ES-I3 (cell line): ENCODE results near the gene RNASE8.
A peak's percentile ranks its signal among the peaks of the same experiment; 100 is the strongest.

ENCODE experiments used
- H3K36me3 ChIP-seq: 2 replicates; pipeline ENCODE4 v1.6.1; 2013; ENCODE audit warnings: mild to moderate bottlenecking, low read length, control low read depth, moderate library complexity; ENCODE audit not compliant: insufficient read depth
- H3K4me1 ChIP-seq: 2 replicates; pipeline ENCODE4 v1.6.1; 2013; ENCODE audit warnings: mild to moderate bottlenecking, control low read depth, low read length; ENCODE audit not compliant: insufficient read depth
- H3K9ac ChIP-seq: 2 replicates; pipeline ENCODE4 v1.6.1; 2013; ENCODE audit warnings: low read depth, mild to moderate bottlenecking, low read length, moderate library complexity
- H3K9me3 ChIP-seq: 2 replicates; pipeline ENCODE4 v1.6.1; 2013; ENCODE audit warnings: mild to moderate bottlenecking, low read length, moderate library complexity; ENCODE audit not compliant: control insufficient read depth, insufficient read depth

The RNASE8 gene

DNA sequence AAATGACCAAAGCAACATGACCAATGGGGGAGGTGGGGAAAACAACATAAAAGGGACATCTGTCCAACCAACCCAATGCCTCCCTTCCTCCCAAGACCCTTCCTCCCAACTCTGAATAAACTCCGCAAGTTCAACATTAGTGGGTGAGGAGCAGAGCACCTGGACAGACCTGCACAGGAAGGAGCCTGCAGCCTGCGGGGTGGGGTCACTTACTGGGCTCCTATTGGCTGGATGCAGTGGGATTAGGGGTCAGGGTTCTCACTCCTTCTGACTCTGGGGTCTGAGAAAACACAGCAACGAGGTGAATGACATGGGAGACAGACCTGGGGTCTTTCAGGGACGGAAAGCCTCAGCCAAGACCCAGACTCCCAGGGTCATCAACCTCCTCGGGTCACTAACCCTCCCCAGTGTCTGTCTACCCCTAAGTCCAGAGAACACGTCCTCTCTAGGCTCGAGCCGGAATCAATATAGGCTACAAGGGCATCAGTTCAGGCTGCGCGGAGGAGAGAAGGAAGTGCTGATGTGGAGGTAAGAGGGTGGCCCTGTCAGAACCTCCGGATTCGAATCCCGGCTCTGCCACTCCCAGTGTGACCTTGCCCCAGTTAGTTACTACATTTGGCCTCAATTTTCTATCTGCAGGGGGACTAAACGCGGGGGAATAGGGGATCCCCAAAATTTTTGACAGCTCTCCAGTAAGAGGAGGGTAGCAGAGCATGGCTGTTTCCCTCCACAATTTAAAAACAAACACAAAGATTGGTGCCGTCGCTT lies 33.6 kb upstream of the RNASE8 start:
- Histone ChIP-seq H3K4me1 (peaks cover 12% of the 10 kb centered on the region; the same call in 1 of the 2 replicates), H3K9ac (peak overlapping the region; percentile 64), H3K9me3 (no peaks in the 10 kb centered on the region)

DNA sequence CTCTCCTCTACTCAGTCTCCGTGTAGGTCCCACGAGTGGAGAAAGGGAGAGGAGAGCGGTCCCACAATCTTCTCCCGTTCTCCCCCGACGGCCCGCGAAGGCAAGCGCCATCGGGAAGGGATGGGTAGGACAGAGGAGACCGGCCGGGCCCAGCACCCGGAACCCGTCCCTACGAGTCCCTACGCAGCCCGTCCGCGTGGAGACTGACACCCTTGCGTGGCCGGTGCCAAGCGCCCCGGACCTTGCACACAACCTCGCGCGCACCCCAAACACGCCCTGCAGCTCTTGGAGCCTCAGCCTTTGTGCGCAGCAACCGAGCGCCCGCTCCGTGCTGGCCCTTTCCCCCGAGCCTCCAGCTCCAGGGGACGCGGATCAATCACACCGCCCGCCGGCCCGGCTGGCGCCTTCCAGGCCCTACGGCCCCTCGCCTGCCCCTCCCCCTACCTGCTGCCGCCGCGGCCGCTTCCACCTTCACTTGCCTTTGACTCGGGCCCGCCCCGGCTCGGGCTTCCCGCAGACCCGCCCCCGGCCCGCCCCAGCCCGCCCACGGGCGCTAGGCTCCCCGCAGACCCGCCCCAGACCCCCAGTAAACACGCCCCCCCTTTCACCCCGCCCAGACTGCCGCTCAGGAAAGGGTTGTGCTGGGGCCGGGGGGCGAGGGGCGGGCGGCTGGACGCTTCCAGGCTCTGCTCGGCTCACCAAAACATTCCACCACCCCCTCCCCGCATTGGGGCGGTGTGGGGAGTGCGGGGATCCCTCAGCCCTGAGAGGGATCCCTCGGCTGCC lies 32.8 kb upstream of the RNASE8 start, which contains the start of gene NDRG2:
TSS of gene NDRG2 (minus strand) at position 477 of the 786 bp plus-strand sequence. CDS start 1,746 bp downstream, outside the sequence.
- Histone ChIP-seq H3K4me1 (peaks cover 12% of the 10 kb centered on the region; the same call in 1 of the 2 replicates), H3K9me3 (no peaks in the 10 kb centered on the region), H3K9ac (peak within 1 kb of the TSS; percentile 69), H3K36me3 (no peaks in the 10 kb centered on the region)

More for the DNA sequence above, 33.6 kb upstream of the RNASE8 start:
- no peaks in the 10 kb centered on the region for H3K36me3 ChIP-seq

DNA sequence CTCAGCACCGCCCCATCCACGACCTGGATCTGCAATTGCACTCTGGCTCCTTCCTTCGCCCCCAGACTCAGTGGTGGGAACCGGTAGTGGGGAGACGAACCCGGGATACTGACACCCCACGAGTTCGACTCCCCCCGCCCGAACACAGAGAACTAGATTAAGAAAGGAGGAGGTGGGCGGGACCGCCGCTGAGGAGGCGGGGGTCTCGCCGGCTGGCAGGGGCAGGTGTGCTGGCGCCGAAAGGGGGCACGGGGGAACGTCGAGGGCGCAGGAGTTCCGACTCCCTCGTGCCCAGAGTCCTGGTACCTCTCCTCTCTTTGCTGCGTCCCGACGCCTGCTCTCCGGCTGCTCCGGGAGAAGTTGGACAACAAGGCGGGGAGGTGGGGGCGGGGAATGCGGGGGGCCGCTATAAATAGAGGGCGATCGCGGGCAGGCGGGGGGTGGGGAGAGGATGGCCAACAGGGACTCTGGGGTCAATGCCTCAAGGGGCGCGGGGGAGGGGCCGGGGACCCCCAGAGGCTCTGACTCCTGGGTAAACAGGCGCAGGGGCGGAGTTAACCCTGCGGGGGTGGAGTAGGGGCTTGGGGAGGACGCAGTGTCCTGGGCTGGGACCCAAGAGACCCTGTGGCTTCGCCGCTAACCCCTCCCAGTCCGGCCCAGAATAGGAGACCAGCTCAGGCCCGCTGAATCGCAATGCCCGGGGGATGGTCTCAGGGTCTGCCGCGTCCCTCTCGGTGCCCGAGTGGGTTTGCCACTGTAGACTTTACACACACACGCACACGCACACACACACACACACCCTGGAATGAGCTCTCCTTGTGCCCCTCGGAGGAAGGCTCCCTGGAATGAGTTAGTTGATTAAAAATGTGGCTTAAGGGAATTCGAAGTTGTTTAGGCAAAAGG lies 32.0 kb upstream of the RNASE8 start:
- H3K36me3 ChIP-seq: no peaks in the 10 kb centered on the region
- no peaks in the 10 kb centered on the region for H3K9me3 ChIP-seq
- peak overlapping the region; percentile 69 for H3K9ac ChIP-seq
- peaks cover 12% of the 10 kb centered on the region; the same call in 1 of the 2 replicates for H3K4me1 ChIP-seq

DNA sequence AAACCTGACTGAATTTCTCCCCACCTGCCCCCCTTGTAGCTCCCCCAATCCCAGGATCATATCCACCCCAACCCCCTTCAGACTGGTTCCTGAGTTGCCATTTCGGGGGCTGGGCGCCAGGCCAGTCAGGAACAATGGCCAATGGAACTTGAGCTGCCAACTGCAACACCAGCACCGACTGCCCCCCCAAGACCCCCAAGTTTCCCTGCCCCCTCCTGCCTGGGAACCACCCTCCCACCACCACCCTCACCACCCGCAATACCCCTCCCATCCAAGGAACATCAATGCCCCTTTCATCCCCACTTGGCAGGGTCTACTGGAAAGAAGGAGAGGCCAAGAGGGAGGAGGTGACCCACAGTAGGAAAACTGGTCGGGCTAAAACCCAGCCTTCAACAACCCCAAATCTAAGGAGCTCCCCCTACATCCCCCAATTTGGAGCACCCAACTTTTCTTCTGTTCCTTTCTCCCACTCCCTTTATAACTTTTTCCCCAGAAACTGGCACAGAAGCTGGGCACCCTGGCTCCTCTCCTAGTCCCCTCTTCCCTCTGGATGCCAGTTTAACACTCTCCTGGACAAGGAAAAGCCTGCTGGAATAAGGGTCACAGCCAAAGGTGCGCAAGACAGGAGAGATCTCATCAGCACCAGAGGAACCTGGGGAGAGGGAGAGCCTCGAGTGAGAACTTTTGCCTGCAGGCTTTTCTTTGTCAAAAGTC lies 31.2 kb upstream of the RNASE8 start:
- Histone ChIP-seq H3K9ac (peak overlapping the region; percentile 54; the same call in 1 of the 2 replicates), H3K4me1 (peaks cover 12% of the 10 kb centered on the region; the same call in 1 of the 2 replicates), H3K9me3 (no peaks in the 10 kb centered on the region), H3K36me3 (no peaks in the 10 kb centered on the region)

DNA sequence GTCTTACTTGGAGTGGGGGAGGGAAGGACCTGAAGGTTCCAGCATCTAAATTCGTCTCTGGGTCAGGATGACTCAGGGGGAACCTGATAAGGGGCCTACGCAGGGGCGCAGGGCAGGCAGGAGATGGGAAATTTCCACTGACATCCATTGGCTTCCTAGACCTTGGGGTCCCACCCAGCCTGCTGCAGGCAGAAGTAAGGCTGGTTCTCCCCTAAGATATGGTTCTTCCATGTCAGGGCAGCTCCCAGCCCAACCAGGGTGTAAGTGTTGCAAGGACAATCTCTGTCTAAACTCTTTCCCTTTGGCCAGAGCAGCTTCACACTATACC lies 30.7 kb upstream of the RNASE8 start:
- Histone ChIP-seq H3K36me3 (no peaks in the 10 kb centered on the region), H3K9ac (no peak overlapping the region), H3K9me3 (no peaks in the 10 kb centered on the region), H3K4me1 (peaks cover 12% of the 10 kb centered on the region; the same call in 1 of the 2 replicates)

DNA sequence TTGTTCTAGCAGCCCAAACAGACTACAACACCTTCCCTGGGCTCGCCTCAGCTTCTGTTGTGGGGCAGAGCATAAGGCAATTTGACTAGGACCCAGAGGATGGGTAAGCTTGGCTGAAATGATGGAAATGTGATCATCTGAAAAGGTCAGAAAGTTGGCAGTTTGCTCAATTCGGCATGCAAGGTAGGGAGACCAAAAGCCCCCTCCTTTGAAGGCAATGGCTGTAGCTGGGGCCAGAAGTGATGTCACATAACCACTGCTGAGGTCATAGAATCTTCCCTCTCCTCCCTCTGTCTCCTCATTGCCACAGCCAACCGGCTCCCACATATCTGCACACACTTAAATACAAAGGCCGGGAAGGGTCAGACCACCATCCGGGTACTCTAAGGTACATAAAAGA lies 27.7 kb upstream of the RNASE8 start, which contains the start of gene TPPP2:
TSS of gene TPPP2 (plus strand) at position 301 of the 400 bp plus-strand sequence. CDS start 365 bp downstream, outside the sequence.
- peaks cover 12% of the 10 kb centered on the region; the same call in 1 of the 2 replicates for H3K4me1 ChIP-seq
- no peak within 1 kb of the TSS for H3K9ac ChIP-seq
- H3K36me3 ChIP-seq: no peaks in the 10 kb centered on the region
- no peaks in the 10 kb centered on the region for H3K9me3 ChIP-seq

DNA sequence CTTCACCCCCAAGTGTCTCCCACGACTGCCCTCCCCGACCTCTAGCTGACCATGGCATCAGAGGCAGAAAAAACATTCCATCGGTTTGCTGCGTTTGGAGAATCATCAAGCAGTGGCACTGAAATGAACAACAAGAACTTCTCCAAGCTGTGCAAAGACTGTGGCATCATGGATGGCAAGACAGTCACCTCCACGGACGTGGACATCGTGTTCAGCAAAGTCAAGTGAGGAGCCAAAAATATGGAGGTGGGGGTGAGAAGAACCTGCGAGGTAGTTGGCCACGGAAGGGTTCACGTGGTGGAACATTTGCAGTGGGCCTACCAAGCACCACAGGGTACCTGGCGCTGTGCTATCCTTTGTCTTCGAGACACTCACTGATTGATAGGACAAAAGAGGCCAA lies 27.1 kb upstream of the RNASE8 start:
- H3K4me1 ChIP-seq: peaks cover 12% of the 10 kb centered on the region; the same call in 1 of the 2 replicates
- H3K36me3 ChIP-seq: no peaks in the 10 kb centered on the region

DNA sequence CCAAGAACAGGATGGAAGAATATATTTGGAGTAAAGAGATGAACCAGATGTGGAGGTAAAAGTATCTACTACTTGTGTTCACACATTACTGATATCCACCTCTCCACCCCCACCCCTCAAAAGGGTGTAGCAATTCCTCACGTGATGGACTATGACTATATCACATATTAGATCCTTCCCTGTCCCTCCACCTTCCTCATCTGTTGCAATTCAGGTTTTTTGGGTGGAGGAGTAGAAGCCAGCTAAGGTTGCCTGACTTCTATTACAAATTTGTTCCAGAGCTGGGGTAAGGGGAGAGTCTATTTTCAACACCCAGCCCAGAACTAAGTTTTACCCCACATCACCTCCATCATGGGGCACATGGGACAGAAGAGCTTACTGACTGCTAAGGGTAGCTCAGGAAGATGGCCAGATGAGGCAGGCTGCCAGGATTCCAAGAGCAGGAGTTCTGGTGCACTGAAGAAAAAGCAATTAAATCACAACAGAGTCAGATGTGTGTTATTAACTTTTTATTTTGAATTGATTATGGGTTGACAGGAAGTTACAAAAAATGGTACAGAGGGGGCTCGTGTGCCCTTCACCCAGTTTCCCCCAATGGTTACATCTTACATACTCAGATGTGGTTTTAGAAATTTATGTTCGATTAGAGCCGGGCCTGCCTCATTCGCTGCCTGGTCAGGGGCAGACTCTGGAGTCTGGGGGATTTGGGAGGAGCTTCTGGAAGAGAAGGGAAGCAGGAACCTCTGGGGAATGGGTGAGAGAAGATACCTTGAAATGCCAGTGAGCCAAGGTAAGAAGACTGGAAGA lies 25.1 kb upstream of the RNASE8 start:
- Histone ChIP-seq H3K36me3 (no peaks in the 10 kb centered on the region), H3K4me1 (no peaks in the 10 kb centered on the region), H3K9me3 (no peaks in the 10 kb centered on the region), H3K9ac (no peak overlapping the region)

More for the DNA sequence above, 27.1 kb upstream of the RNASE8 start:
- H3K9me3 ChIP-seq: no peaks in the 10 kb centered on the region
- no peak overlapping the region for H3K9ac ChIP-seq

DNA sequence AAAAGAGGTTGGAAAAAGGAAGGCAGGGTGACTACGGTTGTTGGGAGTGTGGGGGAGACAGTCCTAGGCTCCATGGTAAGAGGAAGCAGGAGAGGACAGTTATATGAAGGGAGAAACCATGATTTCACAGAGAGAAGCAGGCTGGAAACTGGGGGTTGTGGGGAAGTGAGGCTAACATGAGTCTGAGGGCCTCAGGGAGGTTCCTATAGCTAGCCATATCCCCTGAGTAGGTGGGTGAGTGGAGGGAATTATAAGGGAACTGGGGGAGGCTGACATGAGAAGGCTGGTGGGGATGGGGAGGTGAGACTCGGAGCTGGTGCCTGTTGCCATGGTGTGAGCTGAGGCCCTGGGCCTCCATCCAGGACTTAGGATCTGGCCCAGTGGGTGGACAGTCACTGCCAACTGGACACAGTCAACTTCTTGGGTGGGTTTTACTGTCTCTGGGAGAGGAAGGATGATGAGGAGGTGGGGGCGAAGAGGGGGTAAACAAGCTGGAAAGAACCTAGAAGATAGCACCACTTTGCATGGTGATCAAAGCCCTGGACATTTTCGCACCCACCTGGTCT lies 24.4 kb upstream of the RNASE8 start:
- H3K9ac ChIP-seq: no peak overlapping the region
- H3K9me3 ChIP-seq: no peaks in the 10 kb centered on the region
- no peaks in the 10 kb centered on the region for H3K4me1 ChIP-seq
- no peaks in the 10 kb centered on the region for H3K36me3 ChIP-seq

DNA sequence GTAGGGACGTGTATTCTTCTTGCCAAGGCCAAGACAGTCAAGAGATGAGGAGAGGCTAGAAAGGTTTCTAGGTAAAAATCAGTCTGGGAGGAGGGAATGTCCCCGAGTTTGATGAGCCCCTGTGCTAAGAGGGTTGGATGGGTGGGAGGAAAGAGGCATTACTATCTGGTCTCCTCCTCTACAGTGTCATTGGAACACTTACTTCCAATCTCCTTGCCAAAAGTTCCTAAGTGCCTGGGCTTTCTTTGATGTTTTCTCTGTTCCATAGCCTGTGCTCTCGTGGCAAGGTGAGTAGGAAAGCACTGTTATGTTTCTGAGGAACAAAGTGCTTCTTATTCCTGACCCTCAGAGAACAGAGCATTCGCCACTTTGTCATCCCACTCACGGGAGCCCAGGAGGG lies 22.9 kb upstream of the RNASE8 start, which contains the start of gene RNASE13:
TSS of gene RNASE13 (minus strand) at position 101 of the 400 bp plus-strand sequence. CDS start 519 bp downstream, outside the sequence.
- Histone ChIP-seq H3K4me1 (peaks cover 7% of the 10 kb centered on the region), H3K36me3 (no peaks in the 10 kb centered on the region), H3K9ac (no peak within 1 kb of the TSS), H3K9me3 (no peaks in the 10 kb centered on the region)

DNA sequence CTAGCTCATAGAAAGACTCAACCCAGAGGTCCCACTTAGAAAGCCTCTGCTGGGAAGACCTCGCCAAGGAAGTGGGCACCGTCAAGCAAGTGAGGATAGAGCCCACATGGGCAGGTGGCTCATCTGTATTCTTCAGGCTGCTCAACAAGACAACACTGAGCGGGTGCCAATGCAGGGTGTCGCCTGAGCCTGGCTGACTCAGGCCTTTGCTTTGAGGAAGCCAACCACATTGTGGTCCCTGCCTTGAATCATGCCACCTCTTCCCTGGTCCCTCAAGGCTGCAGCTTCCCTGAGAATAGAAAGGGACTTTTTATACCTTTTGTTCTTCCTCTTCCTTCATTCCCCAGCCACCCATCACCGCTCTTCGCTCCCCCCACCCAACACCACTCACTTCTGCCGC lies 20.9 kb upstream of the RNASE8 start:
- Histone ChIP-seq H3K36me3 (no peaks in the 10 kb centered on the region), H3K9me3 (no peaks in the 10 kb centered on the region), H3K4me1 (peaks cover 10% of the 10 kb centered on the region), H3K9ac (no peak overlapping the region)

DNA sequence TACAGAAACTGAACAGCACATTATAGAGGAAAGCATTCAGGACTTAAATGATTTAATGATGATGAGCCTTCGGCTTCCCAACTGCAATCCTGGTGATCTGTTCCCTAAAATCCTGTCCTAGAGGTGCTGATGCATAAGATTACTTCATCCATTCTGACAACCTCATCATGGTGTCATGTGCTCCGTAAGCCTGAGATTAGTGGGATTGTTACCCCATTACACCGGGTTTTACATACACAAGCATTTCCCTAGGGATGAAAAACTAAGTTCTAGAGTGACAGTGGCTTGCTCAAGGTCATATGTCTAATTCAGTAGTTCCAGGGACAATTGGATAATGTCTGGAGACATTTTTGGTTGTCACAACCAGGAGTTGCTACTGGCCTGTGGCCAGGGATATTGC lies 20.5 kb upstream of the RNASE8 start:
- H3K9me3 ChIP-seq: no peaks in the 10 kb centered on the region
- peaks cover 10% of the 10 kb centered on the region for H3K4me1 ChIP-seq
- no peaks in the 10 kb centered on the region for H3K36me3 ChIP-seq
- no peak overlapping the region for H3K9ac ChIP-seq
